GM12878 (cell line): ENCODE data around the gene INO80C. TPM values are rescaled to one million over a fixed set of nuclear protein-coding genes. Genes with fewer than 3 reads are reported as not detected.

Experiments
- ATAC-seq: fragments of 200-7000 bp; cut with Tn5 transposase; 3 replicates; pipeline ENCODE4 v1.9.1; 2020; ENCODE audit warnings: mild to moderate bottlenecking, moderate library complexity
- BruUV-seq: library from RNA; stranded (reverse); fragments of 400-500 nt; replicated peaks from 2 replicates; lab custom pipeline; 2021; lab: Mats Ljungman, UMichigan
- CTCF ChIA-PET: fragments of 300-600 bp; sonication (Branson Sonifier 250); formaldehyde crosslinking; extraction: SDS; loops from one replicate; lab custom pipeline; 2021; ENCODE audit warnings: inconsistent platforms; lab: Yijun Ruan, JAX
- POLR2A ChIA-PET: fragments of 350-600 bp; formaldehyde crosslinking; extraction: SDS; loops from one replicate; lab custom pipeline; 2021; ENCODE audit warnings: inconsistent platforms; lab: Charles Lee
- RAD21 ChIA-PET: fragments of 300-600 bp; sonication (Branson Sonifier 250); formaldehyde crosslinking; loops from one replicate; lab custom pipeline; 2023; ENCODE audit warnings: antibody characterized with exemption; ENCODE audit not compliant: unreplicated experiment; lab: Charles Lee
- SMC1A ChIA-PET: fragments of 300-600 bp; sonication (Branson Sonifier 250); formaldehyde crosslinking; loops from one replicate; lab custom pipeline; 2023; ENCODE audit not compliant: unreplicated experiment, uncharacterized antibody; lab: Charles Lee
- DNase-seq: peaks from one replicate; pipeline ENCODE4 v3.0.0-alpha.2; 2011; ENCODE audit warnings: low read depth, low spot score
- FAIRE-seq: peaks from 3 replicates; lab custom pipeline; 2011; peaks lifted over from hg19 to GRCh38; lab: Jason Lieb, UNC
- H2AFZ ChIP-seq: 2 replicates; pipeline ENCODE4 v1.6.0; 2011; ENCODE audit warnings: low read depth, low read length, control low read depth; ENCODE audit not compliant: control insufficient read depth
- H3K27ac ChIP-seq: 2 replicates; pipeline ENCODE4 v1.5.1; 2011; ENCODE audit warnings: control low read depth; ENCODE audit not compliant: control insufficient read depth, insufficient read depth
- H3K27me3 ChIP-seq, 2 experiments: replicated peaks in 1 of 2; 2 replicates each; pipeline versions ENCODE4 v1.6.0 to v1.6.1; 2011; ENCODE audit warnings: low read length in 1 of 2; ENCODE audit not compliant: control insufficient read depth in 2 of 2, insufficient read depth in 2 of 2
- H3K36me3 ChIP-seq, 2 experiments: 2 replicates each; pipeline ENCODE4 v1.5.1; 2011; ENCODE audit warnings: low read length in 1 of 2; ENCODE audit not compliant: control insufficient read depth in 2 of 2, insufficient read depth in 2 of 2
- H3K4me1 ChIP-seq: 2 replicates; pipeline ENCODE4 v1.6.1; 2011; ENCODE audit warnings: mild to moderate bottlenecking, low read length, moderate library complexity, mixed read lengths; ENCODE audit not compliant: control insufficient read depth, insufficient read depth
- H3K4me2 ChIP-seq: 2 replicates; pipeline ENCODE4 v1.6.0; 2011; ENCODE audit warnings: control low read depth; ENCODE audit not compliant: control insufficient read depth, insufficient read depth
- H3K4me3 ChIP-seq: fragments of 200-600 bp; sonication (generic); 2 replicates; pipeline ENCODE4 v1.5.1; 2016
- H3K79me2 ChIP-seq: 2 replicates; pipeline ENCODE4 v1.6.0; 2011; ENCODE audit warnings: low read length; ENCODE audit not compliant: control insufficient read depth, insufficient read depth
- H3K9ac ChIP-seq: 2 replicates; pipeline ENCODE4 v1.8.0; 2011; ENCODE audit warnings: low read length, control low read depth, mixed read lengths; ENCODE audit not compliant: control insufficient read depth, insufficient read depth
- H3K9me3 ChIP-seq: replicated peaks from 3 replicates; pipeline ENCODE4 v1.5.1; 2011; ENCODE audit warnings: mild to moderate bottlenecking, low read length; ENCODE audit not compliant: control insufficient read depth, insufficient read depth
- H4K20me1 ChIP-seq: 2 replicates; pipeline ENCODE4 v1.6.0; 2011; ENCODE audit not compliant: control insufficient read depth, insufficient read depth
- ASH2L ChIP-seq: fragments of 300-600, 200-600 bp; sonication (generic); IDR thresholded peaks from 2 replicates; pipeline ENCODE4 v1.6.1; 2017; ENCODE audit warnings: low read depth, mild to moderate bottlenecking, borderline replicate concordance
- CHD4 ChIP-seq: fragments of 200-600 bp; sonication (generic); IDR thresholded peaks from 2 replicates; pipeline ENCODE4 v1.6.1; 2016; ENCODE audit warnings: mild to moderate bottlenecking
- HCFC1 ChIP-seq: fragments of 150-350 bp; IDR thresholded peaks from 2 replicates; pipeline ENCODE4 v1.6.1; 2014; ENCODE audit warnings: low read length
- IKZF1 ChIP-seq: fragments of 450-650 bp; conservative IDR thresholded peaks from 2 replicates; pipeline ENCODE4 v1.6.1; 2017; ENCODE audit warnings: antibody characterized with exemption, mild to moderate bottlenecking
- MYB ChIP-seq: fragments of 150-350 bp; IDR thresholded peaks from 2 replicates; pipeline ENCODE4 v1.6.1; 2014; ENCODE audit warnings: mild to moderate bottlenecking, low read depth, low read length, borderline replicate concordance
- NFIC ChIP-seq: IDR thresholded peaks from 2 replicates; pipeline ENCODE4 v1.6.1; 2012; ENCODE audit warnings: low read depth, mild to moderate bottlenecking, inconsistent platforms, low read length, moderate library complexity
- NR2C1 ChIP-seq: fragments of 450-650 bp; IDR thresholded peaks from 2 replicates; pipeline ENCODE4 v1.6.1; 2017; ENCODE audit warnings: antibody characterized with exemption, mild to moderate bottlenecking, moderate library complexity
- NR2C2 ChIP-seq: IDR thresholded peaks from 2 replicates; pipeline ENCODE4 v1.6.1; 2011; ENCODE audit warnings: borderline replicate concordance, low read depth; ENCODE audit not compliant: control insufficient read depth, insufficient read length
- POLR2A ChIP-seq: IDR thresholded peaks from 2 replicates; pipeline ENCODE4 v1.6.1; 2011; ENCODE audit warnings: low read depth, mild to moderate bottlenecking, low read length
- RAD21 ChIP-seq: IDR thresholded peaks from 2 replicates; pipeline ENCODE4 v1.6.1; 2011; ENCODE audit warnings: mild to moderate bottlenecking, low read depth, low read length, moderate library complexity; ENCODE audit not compliant: insufficient read depth
- RAD51 ChIP-seq: fragments of 450-650 bp; IDR thresholded peaks from 2 replicates; pipeline ENCODE4 v1.6.1; 2016; ENCODE audit warnings: moderate library complexity, mild to moderate bottlenecking, inconsistent platforms
- RB1 ChIP-seq: fragments of 450-650 bp; formaldehyde crosslinking; IDR thresholded peaks from 2 replicates; pipeline ENCODE4 v1.6.1; 2017; ENCODE audit warnings: mild to moderate bottlenecking, borderline replicate concordance
- RCOR1 ChIP-seq: conservative IDR thresholded peaks from 2 replicates; pipeline ENCODE4 v1.6.1; 2012; ENCODE audit warnings: low read depth, low read length, improper control_type of control experiment
- SIX5 ChIP-seq: IDR thresholded peaks from 2 replicates; pipeline ENCODE4 v1.6.1; 2011; ENCODE audit warnings: mild to moderate bottlenecking, low read depth, low read length, moderate library complexity; ENCODE audit not compliant: severe bottlenecking
- SREBF2 ChIP-seq: IDR thresholded peaks from 2 replicates; pipeline ENCODE4 v1.6.1; 2012; ENCODE audit warnings: mild to moderate bottlenecking, low read length
- SRF ChIP-seq, 2 experiments: IDR thresholded peaks; 2 replicates each; pipeline ENCODE4 v1.6.1; 2011; ENCODE audit warnings: low read depth in 2 of 2, low read length in 2 of 2, mild to moderate bottlenecking in 1 of 2, moderate library complexity in 1 of 2
- TCF3 ChIP-seq: IDR thresholded peaks from 2 replicates; pipeline ENCODE4 v1.6.1; 2012; ENCODE audit warnings: low read depth, mild to moderate bottlenecking, low read length, borderline replicate concordance; ENCODE audit not compliant: insufficient read depth
- WGBS: methylation state at CpG from one replicate; pipeline ENCODE4 v1.1.6; 2016; ENCODE audit warnings: low lambda C conversion rate; ENCODE audit not compliant: insufficient replicate concordance, insufficient coverage; ENCODE audit errors: missing lambda C conversion rate; 5-methylcytosine and 5-hydroxymethylcytosine counted together
- in situ Hi-C: fragments of 300-500 bp; cut with MboI; formaldehyde crosslinking; loops from 9 replicates; pipeline ENCODE4 v1.14.3; 2018; ENCODE audit warnings: mixed read lengths
- intact Hi-C: fragments of 100-400 bp; cut with micrococcal nuclease; formaldehyde crosslinking; loops from one replicate; pipeline ENCODE4 v1.14.2; 2022; ENCODE audit not compliant: unreplicated experiment
- polyA plus RNA-seq, 11 experiments: library from polyadenylated mRNA; depleted of rRNA in 4 of 11; unstranded in 6 of 11; stranded (reverse) in 5 of 11; fragments of >200 nt; fragmentation: Nextera tagmentation in 4 of 11; fragmentation: Illumina TruSeq in 1 of 11; extraction: Ambion mirVana in 4 of 11; extraction: Trizol in 1 of 11; gene quantifications; 1 replicate in 1 of 11; 2 replicates in 10 of 11; pipeline versions ENCODE4 v1.2.1 to v1.2.3, GENCODE V29; 2011 to 2016; ENCODE audit warnings: inconsistent platforms in 2 of 11, missing spikeins in 2 of 11, low read depth in 1 of 11
- total RNA-seq, 4 experiments: library from RNA; depleted of rRNA in 3 of 4; stranded (reverse); fragments of >200 nt in 3 of 4; fragmentation: Illumina TruSeq in 1 of 4; extraction: Trizol in 1 of 4; gene quantifications; 2 replicates each; pipeline versions ENCODE4 v1.2.1 to v1.2.3, GENCODE V29; 2013 to 2021
- TF ChIP-seq, protein P1 (sequence below): IDR thresholded peaks from 2 replicates; pipeline ENCODE4 v1.6.1; 2012; ENCODE audit warnings: low read depth, low read length, improper control_type of control experiment
- TF ChIP-seq, protein P2 (sequence below): fragments of 450-650 bp; IDR thresholded peaks from 2 replicates; pipeline ENCODE4 v1.6.1; 2016; ENCODE audit warnings: mild to moderate bottlenecking, moderate library complexity, borderline replicate concordance
- TF ChIP-seq, protein P3 (sequence below): fragments of 450-650 bp; IDR thresholded peaks from 2 replicates; pipeline ENCODE4 v1.6.1; 2017; ENCODE audit warnings: mild to moderate bottlenecking, low read depth, inconsistent platforms; ENCODE audit not compliant: poor library complexity, severe bottlenecking

INO80C gene
- total and polyA plus RNA-seq, 10 of the 15 experiments (the other 5 are each of a cell fraction or from before 2014, with no cell fraction given), result 9.9 to 43.2 (median 30.1) TPM

DNA sequence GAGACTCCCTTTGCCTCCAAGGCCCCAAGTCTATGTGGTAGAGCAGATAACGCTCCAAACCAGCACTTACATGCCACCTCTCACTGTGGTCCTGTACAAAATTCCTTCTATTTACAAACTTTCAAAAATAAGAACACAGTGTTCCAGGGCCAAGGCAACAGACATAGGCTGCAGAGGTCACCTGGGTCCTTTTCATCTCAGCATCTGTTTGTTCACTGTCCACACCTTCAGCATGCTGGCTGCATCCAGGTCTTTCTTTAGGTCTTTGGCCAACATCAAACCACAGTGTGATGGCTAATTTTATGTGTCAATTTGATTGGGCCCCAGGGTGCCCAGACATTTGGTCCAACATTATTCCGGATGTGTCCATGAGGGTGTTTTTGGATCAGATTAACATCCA is 20.0 kb upstream of the INO80C start (continued):
- TF ChIP-seq TCF3 (no peak), SRF (IDR thresholded peaks at IDR 0.05; ENCODE audit: low read depth in 2 of 2, low read length in 2 of 2) (no peak), RCOR1 (no peak)
- TF ChIP-seq, protein P1, sequence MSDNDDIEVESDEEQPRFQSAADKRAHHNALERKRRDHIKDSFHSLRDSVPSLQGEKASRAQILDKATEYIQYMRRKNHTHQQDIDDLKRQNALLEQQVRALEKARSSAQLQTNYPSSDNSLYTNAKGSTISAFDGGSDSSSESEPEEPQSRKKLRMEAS, result no peak

DNA sequence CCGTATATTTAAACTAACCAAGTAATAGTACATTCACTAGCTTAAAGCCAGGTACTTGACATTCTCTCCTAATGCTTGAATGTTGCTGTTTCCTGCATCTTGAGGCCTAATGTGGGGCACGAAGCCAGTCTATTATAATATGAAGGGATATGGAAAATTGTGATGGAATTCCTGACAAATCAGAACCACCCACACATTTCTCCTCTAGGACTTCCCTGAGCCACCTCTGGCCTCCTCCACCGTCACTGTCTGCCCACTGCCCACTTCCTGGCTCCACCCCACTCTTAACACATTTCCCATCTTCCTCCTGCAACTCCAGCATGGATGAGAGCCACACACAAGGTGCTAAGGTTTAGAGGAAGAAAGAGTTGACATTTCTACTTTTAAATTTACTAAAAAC is 19.0 kb upstream of the INO80C start:
- CTCF ChIA-PET, result interaction anchor here (0.7 kb wide), 2 partner anchors 11 to 78 kb away, joined by 3 read pairs; no protein-coding TSS in a partner anchor
- intact Hi-C loops (no loop called here), in situ Hi-C loops (no loop called here)
- H3K4me3 ChIP-seq, result no peak overlapping the region
- 58% methylated on average over 3 of the region's 3 CpGs for WGBS
- RAD21 ChIA-PET, result no interaction called here
- no TSS peak for BruUV-seq
- H3K4me1 ChIP-seq, result peaks cover under 1% of the 10 kb centered on the region
- no peaks in the 10 kb centered on the region for H3K79me2 ChIP-seq
- DNase-seq (no peak), ATAC-seq (no peak), FAIRE-seq (no peak)
- no peaks in the 10 kb centered on the region for H3K9me3 ChIP-seq
- no peak overlapping the region for H3K9ac ChIP-seq
- no peaks in the 10 kb centered on the region for H3K36me3 ChIP-seq
- POLR2A ChIA-PET, result no interaction called here
- H2AFZ ChIP-seq, result no peak overlapping the region
- H4K20me1 ChIP-seq, result no peaks in the 10 kb centered on the region
- H3K27me3 ChIP-seq, result no peaks in the 10 kb centered on the region; a peak in 1 of 4 replicates
- H3K27ac ChIP-seq, result no peak overlapping the region
- SMC1A ChIA-PET, result no interaction called here
- no peak overlapping the region for H3K4me2 ChIP-seq
- no peak for TF ChIP-seq HCFC1
- no peak for TF ChIP-seq NFIC
- no peak for TF ChIP-seq SIX5
- no peak for TF ChIP-seq CHD4
- TF ChIP-seq RAD51, result no peak
- TF ChIP-seq NR2C2, result no peak
- TF ChIP-seq ASH2L, result no peak
- TF ChIP-seq POLR2A, result no peak
- TF ChIP-seq RB1, result no peak
- TF ChIP-seq, protein P2, sequence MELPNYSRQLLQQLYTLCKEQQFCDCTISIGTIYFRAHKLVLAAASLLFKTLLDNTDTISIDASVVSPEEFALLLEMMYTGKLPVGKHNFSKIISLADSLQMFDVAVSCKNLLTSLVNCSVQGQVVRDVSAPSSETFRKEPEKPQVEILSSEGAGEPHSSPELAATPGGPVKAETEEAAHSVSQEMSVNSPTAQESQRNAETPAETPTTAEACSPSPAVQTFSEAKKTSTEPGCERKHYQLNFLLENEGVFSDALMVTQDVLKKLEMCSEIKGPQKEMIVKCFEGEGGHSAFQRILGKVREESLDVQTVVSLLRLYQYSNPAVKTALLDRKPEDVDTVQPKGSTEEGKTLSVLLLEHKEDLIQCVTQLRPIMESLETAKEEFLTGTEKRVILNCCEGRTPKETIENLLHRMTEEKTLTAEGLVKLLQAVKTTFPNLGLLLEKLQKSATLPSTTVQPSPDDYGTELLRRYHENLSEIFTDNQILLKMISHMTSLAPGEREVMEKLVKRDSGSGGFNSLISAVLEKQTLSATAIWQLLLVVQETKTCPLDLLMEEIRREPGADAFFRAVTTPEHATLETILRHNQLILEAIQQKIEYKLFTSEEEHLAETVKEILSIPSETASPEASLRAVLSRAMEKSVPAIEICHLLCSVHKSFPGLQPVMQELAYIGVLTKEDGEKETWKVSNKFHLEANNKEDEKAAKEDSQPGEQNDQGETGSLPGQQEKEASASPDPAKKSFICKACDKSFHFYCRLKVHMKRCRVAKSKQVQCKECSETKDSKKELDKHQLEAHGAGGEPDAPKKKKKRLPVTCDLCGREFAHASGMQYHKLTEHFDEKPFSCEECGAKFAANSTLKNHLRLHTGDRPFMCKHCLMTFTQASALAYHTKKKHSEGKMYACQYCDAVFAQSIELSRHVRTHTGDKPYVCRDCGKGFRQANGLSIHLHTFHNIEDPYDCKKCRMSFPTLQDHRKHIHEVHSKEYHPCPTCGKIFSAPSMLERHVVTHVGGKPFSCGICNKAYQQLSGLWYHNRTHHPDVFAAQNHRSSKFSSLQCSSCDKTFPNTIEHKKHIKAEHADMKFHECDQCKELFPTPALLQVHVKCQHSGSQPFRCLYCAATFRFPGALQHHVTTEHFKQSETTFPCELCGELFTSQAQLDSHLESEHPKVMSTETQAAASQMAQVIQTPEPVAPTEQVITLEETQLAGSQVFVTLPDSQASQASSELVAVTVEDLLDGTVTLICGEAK, result no peak
- TF ChIP-seq, protein P3, sequence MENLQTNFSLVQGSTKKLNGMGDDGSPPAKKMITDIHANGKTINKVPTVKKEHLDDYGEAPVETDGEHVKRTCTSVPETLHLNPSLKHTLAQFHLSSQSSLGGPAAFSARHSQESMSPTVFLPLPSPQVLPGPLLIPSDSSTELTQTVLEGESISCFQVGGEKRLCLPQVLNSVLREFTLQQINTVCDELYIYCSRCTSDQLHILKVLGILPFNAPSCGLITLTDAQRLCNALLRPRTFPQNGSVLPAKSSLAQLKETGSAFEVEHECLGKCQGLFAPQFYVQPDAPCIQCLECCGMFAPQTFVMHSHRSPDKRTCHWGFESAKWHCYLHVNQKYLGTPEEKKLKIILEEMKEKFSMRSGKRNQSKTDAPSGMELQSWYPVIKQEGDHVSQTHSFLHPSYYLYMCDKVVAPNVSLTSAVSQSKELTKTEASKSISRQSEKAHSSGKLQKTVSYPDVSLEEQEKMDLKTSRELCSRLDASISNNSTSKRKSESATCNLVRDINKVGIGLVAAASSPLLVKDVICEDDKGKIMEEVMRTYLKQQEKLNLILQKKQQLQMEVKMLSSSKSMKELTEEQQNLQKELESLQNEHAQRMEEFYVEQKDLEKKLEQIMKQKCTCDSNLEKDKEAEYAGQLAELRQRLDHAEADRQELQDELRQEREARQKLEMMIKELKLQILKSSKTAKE, result no peak
- no peak for TF ChIP-seq IKZF1
- TF ChIP-seq SREBF2, result no peak
- TF ChIP-seq RAD21, result no peak
- no peak for TF ChIP-seq MYB
- TF ChIP-seq NR2C1, result no peak
